GM12865 (cell line): ENCODE measurements around the gene CPLX3.

Source experiments
- DNase-seq: peaks from one replicate; pipeline ENCODE4 v3.0.0; 2010; ENCODE audit warnings: low read depth
- H3K4me3 ChIP-seq: 2 replicates; pipeline ENCODE4 v1.5.1; 2011; ENCODE audit warnings: mild to moderate bottlenecking, low read depth, low read length, control low read depth
- TF ChIP-seq, protein P1 (sequence below): IDR thresholded peaks from 2 replicates; pipeline ENCODE4 v1.5.1; 2011; ENCODE audit warnings: low read length, control low read depth, low read depth, inconsistent platforms; ENCODE audit not compliant: insufficient read depth; ENCODE audit errors: missing control alignments

Gene CPLX3

GRCh38 chr15:74823324-74823723 lies 3.1 kb upstream of the CPLX3 start:
- TF ChIP-seq, protein P1, sequence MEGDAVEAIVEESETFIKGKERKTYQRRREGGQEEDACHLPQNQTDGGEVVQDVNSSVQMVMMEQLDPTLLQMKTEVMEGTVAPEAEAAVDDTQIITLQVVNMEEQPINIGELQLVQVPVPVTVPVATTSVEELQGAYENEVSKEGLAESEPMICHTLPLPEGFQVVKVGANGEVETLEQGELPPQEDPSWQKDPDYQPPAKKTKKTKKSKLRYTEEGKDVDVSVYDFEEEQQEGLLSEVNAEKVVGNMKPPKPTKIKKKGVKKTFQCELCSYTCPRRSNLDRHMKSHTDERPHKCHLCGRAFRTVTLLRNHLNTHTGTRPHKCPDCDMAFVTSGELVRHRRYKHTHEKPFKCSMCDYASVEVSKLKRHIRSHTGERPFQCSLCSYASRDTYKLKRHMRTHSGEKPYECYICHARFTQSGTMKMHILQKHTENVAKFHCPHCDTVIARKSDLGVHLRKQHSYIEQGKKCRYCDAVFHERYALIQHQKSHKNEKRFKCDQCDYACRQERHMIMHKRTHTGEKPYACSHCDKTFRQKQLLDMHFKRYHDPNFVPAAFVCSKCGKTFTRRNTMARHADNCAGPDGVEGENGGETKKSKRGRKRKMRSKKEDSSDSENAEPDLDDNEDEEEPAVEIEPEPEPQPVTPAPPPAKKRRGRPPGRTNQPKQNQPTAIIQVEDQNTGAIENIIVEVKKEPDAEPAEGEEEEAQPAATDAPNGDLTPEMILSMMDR, result no peak
- no peak overlapping the region for H3K4me3 ChIP-seq
- no peak for DNase-seq

DNA sequence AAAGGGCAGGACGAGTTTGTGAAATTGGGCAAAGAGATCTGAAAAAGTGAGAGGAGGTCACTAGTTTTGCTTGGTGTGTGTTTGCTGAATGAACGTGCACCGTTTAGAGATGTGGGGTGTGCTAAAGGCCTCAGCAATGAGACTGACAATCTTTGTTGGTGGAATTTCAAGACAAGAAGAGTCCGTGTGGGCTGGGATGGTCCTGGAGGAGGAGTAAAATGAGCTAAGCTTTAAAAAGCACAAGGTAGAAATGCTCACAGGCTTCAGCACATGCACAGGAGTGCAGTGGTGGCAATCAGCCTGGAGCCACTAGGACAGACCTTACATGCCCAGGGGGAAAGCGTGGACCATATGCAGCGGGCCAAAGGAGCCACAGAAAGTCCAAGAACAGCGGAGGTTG lies 1.5 kb upstream of the CPLX3 start:
- TF ChIP-seq, protein P1, result no peak
- DNase-seq, result no peak
- H3K4me3 ChIP-seq, result no peak overlapping the region

GRCh38 chr15:74825866-74826265 lies 561 bp upstream of the CPLX3 start:
- DNase-seq, result no peak
- H3K4me3 ChIP-seq, result no peak overlapping the region
- TF ChIP-seq, protein P1, result no peak

DNA sequence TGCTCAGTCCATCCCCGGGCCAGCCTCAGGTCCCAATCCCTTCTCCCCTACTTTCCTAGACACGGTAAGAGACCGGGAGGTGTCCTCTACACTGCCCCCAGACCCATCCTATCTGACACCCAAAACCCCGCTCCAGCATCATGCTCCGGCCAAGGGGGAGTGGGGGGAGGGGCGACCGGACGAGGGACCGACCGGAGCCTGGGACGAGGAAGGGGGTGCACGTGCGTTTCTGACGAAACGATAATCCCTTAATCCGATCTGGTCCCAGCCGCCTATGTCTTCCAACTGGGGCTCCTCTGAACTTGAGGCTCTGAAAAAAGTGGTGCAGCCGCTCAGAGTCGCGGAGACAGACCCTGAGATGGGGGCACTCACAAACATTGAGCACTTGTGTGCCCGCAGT lies 494 bp downstream of the CPLX3 start:
- TF ChIP-seq, protein P1, result no peak
- no peak for DNase-seq
- H3K4me3 ChIP-seq, result no peak overlapping the region

- TF ChIP-seq, protein P1, result no peak
- no peak overlapping the region for H3K4me3 ChIP-seq
These were observed 1.2 kb downstream of the CPLX3 start for GRCh38 chr15:74827614-74828013.

GRCh38 chr15:74828835-74829234 lies 2.4 kb downstream of the CPLX3 start:
- H3K4me3 ChIP-seq, result no peak overlapping the region
- no peak for DNase-seq
- TF ChIP-seq, protein P1, result no peak

More at GRCh38 chr15:74827614-74828013, 1.2 kb downstream of the CPLX3 start:
- no peak for DNase-seq

DNA sequence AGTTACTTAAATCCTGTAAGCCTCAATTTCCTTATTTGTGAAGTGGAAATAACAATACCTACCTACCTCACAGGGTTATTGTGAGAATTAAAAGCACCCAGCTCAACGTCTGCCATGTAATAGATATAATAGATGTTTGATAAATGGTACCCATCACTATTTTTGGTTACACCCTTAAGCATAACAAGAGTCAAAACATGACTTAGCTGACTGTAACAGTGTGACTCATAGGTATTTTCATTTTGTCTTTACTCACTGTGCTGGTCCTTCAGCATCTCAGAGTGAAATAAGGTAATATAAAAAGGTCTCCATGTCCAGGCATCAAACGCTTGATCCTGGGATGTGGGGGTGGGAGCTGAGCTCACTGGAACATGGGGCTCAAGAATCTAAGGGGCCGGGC lies 3.1 kb downstream of the CPLX3 start:
- TF ChIP-seq, protein P1, result no peak
- H3K4me3 ChIP-seq, result no peak overlapping the region
- no peak for DNase-seq
